GM12878 (cell line): ENCODE measurements around the gene SQOR. TPM values are rescaled to one million over a fixed set of nuclear protein-coding genes. Genes with fewer than 3 reads are reported as not detected.
A peak's percentile ranks its signal among the peaks of the same experiment; 100 is the strongest.

ENCODE experiments used
- ATF3 ChIP-seq: IDR thresholded peaks from 2 replicates; pipeline ENCODE4 v1.6.1; 2011; ENCODE audit warnings: low read depth, mild to moderate bottlenecking, low read length, moderate library complexity, borderline replicate concordance; ENCODE audit errors: extremely low read depth
- BCL11A ChIP-seq: IDR thresholded peaks from 2 replicates; pipeline ENCODE4 v1.6.1; 2011; ENCODE audit warnings: low read depth, low read length
- CHD1 ChIP-seq: IDR thresholded peaks from 2 replicates; pipeline ENCODE4 v1.6.1; 2012; ENCODE audit warnings: low read depth, low read length, improper control_type of control experiment
- EP300 ChIP-seq, 2 experiments: fragments of 150-350 bp in 1 of 2; IDR thresholded peaks; 2 replicates each; pipeline ENCODE4 v1.6.1; 2011 to 2012; ENCODE audit warnings: low read depth in 2 of 2, low read length in 2 of 2, borderline replicate concordance in 1 of 2, improper control_type of control experiment in 1 of 2, inconsistent platforms in 1 of 2; ENCODE audit not compliant: control insufficient read depth in 1 of 2
- ESRRA ChIP-seq: IDR thresholded peaks from 2 replicates; pipeline ENCODE4 v1.6.1; 2012; ENCODE audit warnings: mild to moderate bottlenecking, low read length, improper control_type of control experiment
- KAT2A ChIP-seq: conservative IDR thresholded peaks from 2 replicates; pipeline ENCODE4 v1.6.1; 2011; ENCODE audit warnings: low read depth, low read length; ENCODE audit not compliant: control insufficient read depth
- MEF2A ChIP-seq: IDR thresholded peaks from 2 replicates; pipeline ENCODE4 v1.6.1; 2011; ENCODE audit warnings: low read depth, mild to moderate bottlenecking, low read length, moderate library complexity; ENCODE audit not compliant: insufficient read depth
- MTA2 ChIP-seq: fragments of 450-650 bp; IDR thresholded peaks from 2 replicates; pipeline ENCODE4 v1.6.1; 2016; ENCODE audit warnings: low read depth, mild to moderate bottlenecking, moderate library complexity
- NRF1 ChIP-seq: conservative IDR thresholded peaks from 2 replicates; pipeline ENCODE4 v1.6.1; 2011; ENCODE audit warnings: mild to moderate bottlenecking, low read depth, low read length, improper control_type of control experiment
- PAX8 ChIP-seq: fragments of 450-650 bp; IDR thresholded peaks from 2 replicates; pipeline ENCODE4 v1.6.1; 2017; ENCODE audit warnings: mild to moderate bottlenecking, moderate library complexity
- RAD21 ChIP-seq: IDR thresholded peaks from 2 replicates; pipeline ENCODE4 v1.6.1; 2011; ENCODE audit warnings: mild to moderate bottlenecking, low read depth, low read length, moderate library complexity; ENCODE audit not compliant: insufficient read depth
- SIN3A ChIP-seq: IDR thresholded peaks from 2 replicates; pipeline ENCODE4 v1.6.1; 2012; ENCODE audit warnings: low read depth, low read length, improper control_type of control experiment
- SUZ12 ChIP-seq: fragments of 200-600 bp; sonication (generic); IDR thresholded peaks from one replicate; pipeline ENCODE4 v1.6.1; 2018; ENCODE audit warnings: antibody characterized with exemption, mild to moderate bottlenecking; ENCODE audit not compliant: unreplicated experiment
- YBX1 ChIP-seq: fragments of 450-650 bp; IDR thresholded peaks from 2 replicates; pipeline ENCODE4 v1.6.1; 2016; ENCODE audit warnings: antibody characterized with exemption
- ZNF687 ChIP-seq: fragments of 450-650 bp; IDR thresholded peaks from 2 replicates; pipeline ENCODE4 v1.6.1; 2017; ENCODE audit warnings: mild to moderate bottlenecking, moderate library complexity
- ZZZ3 ChIP-seq: IDR thresholded peaks from 2 replicates; pipeline ENCODE4 v1.6.1; 2011; ENCODE audit warnings: low read depth; ENCODE audit not compliant: control insufficient read depth, insufficient read length
- polyA plus RNA-seq, 11 experiments: library from polyadenylated mRNA; depleted of rRNA in 4 of 11; unstranded in 6 of 11; stranded (reverse) in 5 of 11; fragments of >200 nt; fragmentation: Nextera tagmentation in 4 of 11; fragmentation: Illumina TruSeq in 1 of 11; extraction: Ambion mirVana in 4 of 11; extraction: Trizol in 1 of 11; gene quantifications; 1 replicate in 1 of 11; 2 replicates in 10 of 11; pipeline versions ENCODE4 v1.2.1 to v1.2.3, GENCODE V29; 2011 to 2016; ENCODE audit warnings: inconsistent platforms in 2 of 11, missing spikeins in 2 of 11, low read depth in 1 of 11
- total RNA-seq, 4 experiments: library from RNA; depleted of rRNA in 3 of 4; stranded (reverse); fragments of >200 nt in 3 of 4; fragmentation: Illumina TruSeq in 1 of 4; extraction: Trizol in 1 of 4; gene quantifications; 2 replicates each; pipeline versions ENCODE4 v1.2.1 to v1.2.3, GENCODE V29; 2013 to 2021
- TF ChIP-seq, protein P1 (sequence below): IDR thresholded peaks from 2 replicates; pipeline ENCODE4 v1.6.1; 2012; ENCODE audit warnings: mild to moderate bottlenecking, low read depth, low read length
- TF ChIP-seq, protein P2 (sequence below): fragments of 450-650 bp; IDR thresholded peaks from 2 replicates; pipeline ENCODE4 v1.6.1; 2017; ENCODE audit warnings: mild to moderate bottlenecking, low read depth, inconsistent platforms; ENCODE audit not compliant: poor library complexity, severe bottlenecking

Gene SQOR
- total and polyA plus RNA-seq, 10 of the 15 experiments (the other 5 are each of a cell fraction or from before 2014, with no cell fraction given): 14.5 to 74.7 (median 44.2) TPM

DNA sequence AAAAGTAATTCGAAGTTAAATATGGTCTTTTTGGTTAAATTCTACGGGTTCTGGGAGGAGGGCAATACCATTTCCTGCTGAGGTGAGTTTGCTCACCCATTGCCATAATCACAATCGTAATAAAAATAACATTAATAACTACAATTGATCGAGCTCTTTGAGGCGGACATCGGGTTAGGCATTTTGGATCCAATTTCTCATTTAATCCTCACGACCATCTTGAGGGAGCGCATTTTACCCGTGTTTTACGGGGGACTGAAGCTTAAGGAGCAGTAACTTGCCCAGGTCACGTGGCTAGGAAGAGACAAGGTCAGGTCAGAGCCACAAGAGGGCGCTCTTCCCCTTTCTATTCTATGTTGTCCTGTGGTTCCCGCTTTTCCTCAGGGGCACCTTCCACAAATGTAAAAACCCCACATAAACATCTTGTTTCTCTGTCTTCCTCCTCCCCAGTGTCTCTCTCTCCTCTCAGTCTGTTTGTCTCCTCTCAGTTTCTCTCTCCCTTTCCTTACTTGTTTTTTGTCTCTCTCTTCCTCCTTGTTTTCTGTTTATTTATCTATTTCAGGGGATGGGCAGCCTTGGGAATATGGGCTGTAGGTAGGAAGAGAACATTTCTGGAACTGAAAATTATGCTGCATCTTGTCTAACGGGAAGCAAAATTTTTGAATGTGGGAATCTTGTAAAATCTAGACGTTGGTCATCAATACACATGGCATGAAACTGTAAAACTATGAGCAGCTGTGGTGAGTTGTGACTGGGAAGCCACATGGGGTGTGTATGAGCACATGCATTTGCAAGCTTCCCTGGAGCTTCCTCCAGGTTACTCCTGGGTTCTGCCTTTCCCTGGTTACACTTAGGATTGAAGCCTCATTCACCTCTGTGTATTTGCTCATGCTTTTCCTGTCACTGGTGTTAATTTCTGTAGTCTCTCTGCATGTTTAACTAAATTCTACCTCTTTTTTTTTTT lies 71.0 kb downstream of the SQOR start (continued):
- TF ChIP-seq ZNF687 (no peak), KAT2A (no peak), SIN3A (no peak), NRF1 (no peak), BCL11A (no peak), ZZZ3 (no peak), EP300 (IDR thresholded peaks at IDR 0.05; ENCODE audit: borderline replicate concordance in 1 of 2, control insufficient read depth in 1 of 2, low read depth in 2 of 2, low read length in 2 of 2) (no peak), MEF2A (no peak), SUZ12 (no peak), RAD21 (peak; percentile 61), MTA2 (no peak), ATF3 (peak; percentile 81), ESRRA (no peak), YBX1 (no peak), PAX8 (no peak), CHD1 (peak; percentile 73; the same call in 1 of the 2 replicates)
- TF ChIP-seq, protein P1, sequence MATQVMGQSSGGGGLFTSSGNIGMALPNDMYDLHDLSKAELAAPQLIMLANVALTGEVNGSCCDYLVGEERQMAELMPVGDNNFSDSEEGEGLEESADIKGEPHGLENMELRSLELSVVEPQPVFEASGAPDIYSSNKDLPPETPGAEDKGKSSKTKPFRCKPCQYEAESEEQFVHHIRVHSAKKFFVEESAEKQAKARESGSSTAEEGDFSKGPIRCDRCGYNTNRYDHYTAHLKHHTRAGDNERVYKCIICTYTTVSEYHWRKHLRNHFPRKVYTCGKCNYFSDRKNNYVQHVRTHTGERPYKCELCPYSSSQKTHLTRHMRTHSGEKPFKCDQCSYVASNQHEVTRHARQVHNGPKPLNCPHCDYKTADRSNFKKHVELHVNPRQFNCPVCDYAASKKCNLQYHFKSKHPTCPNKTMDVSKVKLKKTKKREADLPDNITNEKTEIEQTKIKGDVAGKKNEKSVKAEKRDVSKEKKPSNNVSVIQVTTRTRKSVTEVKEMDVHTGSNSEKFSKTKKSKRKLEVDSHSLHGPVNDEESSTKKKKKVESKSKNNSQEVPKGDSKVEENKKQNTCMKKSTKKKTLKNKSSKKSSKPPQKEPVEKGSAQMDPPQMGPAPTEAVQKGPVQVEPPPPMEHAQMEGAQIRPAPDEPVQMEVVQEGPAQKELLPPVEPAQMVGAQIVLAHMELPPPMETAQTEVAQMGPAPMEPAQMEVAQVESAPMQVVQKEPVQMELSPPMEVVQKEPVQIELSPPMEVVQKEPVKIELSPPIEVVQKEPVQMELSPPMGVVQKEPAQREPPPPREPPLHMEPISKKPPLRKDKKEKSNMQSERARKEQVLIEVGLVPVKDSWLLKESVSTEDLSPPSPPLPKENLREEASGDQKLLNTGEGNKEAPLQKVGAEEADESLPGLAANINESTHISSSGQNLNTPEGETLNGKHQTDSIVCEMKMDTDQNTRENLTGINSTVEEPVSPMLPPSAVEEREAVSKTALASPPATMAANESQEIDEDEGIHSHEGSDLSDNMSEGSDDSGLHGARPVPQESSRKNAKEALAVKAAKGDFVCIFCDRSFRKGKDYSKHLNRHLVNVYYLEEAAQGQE: no peak
- TF ChIP-seq, protein P2, sequence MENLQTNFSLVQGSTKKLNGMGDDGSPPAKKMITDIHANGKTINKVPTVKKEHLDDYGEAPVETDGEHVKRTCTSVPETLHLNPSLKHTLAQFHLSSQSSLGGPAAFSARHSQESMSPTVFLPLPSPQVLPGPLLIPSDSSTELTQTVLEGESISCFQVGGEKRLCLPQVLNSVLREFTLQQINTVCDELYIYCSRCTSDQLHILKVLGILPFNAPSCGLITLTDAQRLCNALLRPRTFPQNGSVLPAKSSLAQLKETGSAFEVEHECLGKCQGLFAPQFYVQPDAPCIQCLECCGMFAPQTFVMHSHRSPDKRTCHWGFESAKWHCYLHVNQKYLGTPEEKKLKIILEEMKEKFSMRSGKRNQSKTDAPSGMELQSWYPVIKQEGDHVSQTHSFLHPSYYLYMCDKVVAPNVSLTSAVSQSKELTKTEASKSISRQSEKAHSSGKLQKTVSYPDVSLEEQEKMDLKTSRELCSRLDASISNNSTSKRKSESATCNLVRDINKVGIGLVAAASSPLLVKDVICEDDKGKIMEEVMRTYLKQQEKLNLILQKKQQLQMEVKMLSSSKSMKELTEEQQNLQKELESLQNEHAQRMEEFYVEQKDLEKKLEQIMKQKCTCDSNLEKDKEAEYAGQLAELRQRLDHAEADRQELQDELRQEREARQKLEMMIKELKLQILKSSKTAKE: peak; percentile 52
